Stimulated activated CD4-positive, alpha-beta T cell treated with anti-CD3 and anti-CD28 coated beads, Interleukin-1b, Interleukin-23, amount 100 ng/mL, for 48 hours (primary cell): ENCODE measurements around the gene CKAP5.

Experiments
- DNase-seq: peaks from one replicate; pipeline ENCODE4 v3.0.0-alpha.2; 2020

CKAP5 gene

GRCh38 chr11:46845740-46846509 lies at the start of gene CKAP5:
TSS of gene CKAP5 (minus strand) at chr11:46846280. CDS start at chr11:46821231, 25,049 bp downstream.
- DNase-seq, result peak; percentile 87

GRCh38 chr11:46895821-46896220 lies 49.7 kb upstream of the CKAP5 start:
- DNase-seq, result no peak

- no peak for DNase-seq
Measured at GRCh38 chr11:46894961-46895360, 48.9 kb upstream of the CKAP5 start.

GRCh38 chr11:46894506-46894905 lies 48.4 kb upstream of the CKAP5 start:
- no peak for DNase-seq

- DNase-seq, result no peak
Measured at GRCh38 chr11:46892838-46893237, 46.8 kb upstream of the CKAP5 start.

- DNase-seq, result no peak
Measured at GRCh38 chr11:46892109-46892508, 46.0 kb upstream of the CKAP5 start.

- no peak for DNase-seq
Measured at GRCh38 chr11:46890665-46891064, 44.6 kb upstream of the CKAP5 start.

- peak; percentile 66 for DNase-seq
Measured at GRCh38 chr11:46889689-46890475, 43.8 kb upstream of the CKAP5 start.

- DNase-seq, result no peak
Measured at GRCh38 chr11:46889251-46889650, 43.2 kb upstream of the CKAP5 start.

GRCh38 chr11:46888636-46889035 lies 42.6 kb upstream of the CKAP5 start:
- DNase-seq, result no peak

GRCh38 chr11:46886211-46886610 lies 40.1 kb upstream of the CKAP5 start:
- DNase-seq, result no peak

- DNase-seq, result no peak
Measured at GRCh38 chr11:46879056-46879585, 33.0 kb upstream of the CKAP5 start.

GRCh38 chr11:46877580-46877979 lies 31.5 kb upstream of the CKAP5 start:
- DNase-seq, result no peak

- DNase-seq, result no peak
Measured at GRCh38 chr11:46876471-46876870, 30.4 kb upstream of the CKAP5 start.

GRCh38 chr11:46874586-46874985 lies 28.5 kb upstream of the CKAP5 start:
- DNase-seq, result no peak

GRCh38 chr11:46868912-46869311 lies 22.8 kb upstream of the CKAP5 start:
- DNase-seq, result no peak

- no peak for DNase-seq
Measured at GRCh38 chr11:46865340-46865739, 19.3 kb upstream of the CKAP5 start.

GRCh38 chr11:46860218-46860617 lies 14.1 kb upstream of the CKAP5 start:
- DNase-seq, result no peak

- no peak for DNase-seq
Measured at GRCh38 chr11:46858920-46859546, 13.0 kb upstream of the CKAP5 start.

- DNase-seq, result no peak
Measured at GRCh38 chr11:46857666-46858065, 11.6 kb upstream of the CKAP5 start.

GRCh38 chr11:46856605-46857343 lies 10.7 kb upstream of the CKAP5 start:
- DNase-seq, result no peak

- DNase-seq, result no peak
Measured at GRCh38 chr11:46855863-46856262, 9.8 kb upstream of the CKAP5 start.

GRCh38 chr11:46855167-46855566 lies 9.1 kb upstream of the CKAP5 start:
- no peak for DNase-seq
